Measurements from ENCODE around the gene USF2. TPM values are rescaled to one million over a fixed set of nuclear protein-coding genes. Genes with fewer than 3 reads are reported as not detected.

The USF2 gene
- total RNA-seq, 1 donor from 2014 or later: 132 TPM

- no peaks in the 10 kb centered on the region for H3K4me1 Mint-ChIP-seq (ENCODE audit: low read depth, unreplicated experiment)
- TF ChIP-seq CTCF (IDR thresholded peaks at IDR 0.05; ENCODE audit: partially characterized antibody, unreplicated experiment): no peak
- no peak overlapping the region for H3K4me3 Mint-ChIP-seq (ENCODE audit: unreplicated experiment)
- H3K27ac Mint-ChIP-seq (ENCODE audit: unreplicated experiment): no peak overlapping the region
- H3K27me3 Mint-ChIP-seq (ENCODE audit: unreplicated experiment): peaks cover 5% of the 10 kb centered on the region
- no peak for DNase-seq
- H3K36me3 Mint-ChIP-seq (ENCODE audit: unreplicated experiment): no peaks in the 10 kb centered on the region
- peaks cover 4% of the 10 kb centered on the region for H3K9me3 Mint-ChIP-seq (ENCODE audit: unreplicated experiment)
These were observed 12.2 kb upstream of the USF2 start for GRCh38 chr19:35256566-35256965.

- no peak for TF ChIP-seq CTCF (IDR thresholded peaks at IDR 0.05; ENCODE audit: partially characterized antibody, unreplicated experiment)
- H3K4me3 Mint-ChIP-seq (ENCODE audit: unreplicated experiment): no peak overlapping the region
- H3K4me1 Mint-ChIP-seq (ENCODE audit: low read depth, unreplicated experiment): no peaks in the 10 kb centered on the region
- peaks cover 5% of the 10 kb centered on the region for H3K27me3 Mint-ChIP-seq (ENCODE audit: unreplicated experiment)
- H3K9me3 Mint-ChIP-seq (ENCODE audit: unreplicated experiment): peaks cover 4% of the 10 kb centered on the region
- no peak overlapping the region for H3K27ac Mint-ChIP-seq (ENCODE audit: unreplicated experiment)
- H3K36me3 Mint-ChIP-seq (ENCODE audit: unreplicated experiment): no peaks in the 10 kb centered on the region
- DNase-seq: no peak
These were observed 11.7 kb upstream of the USF2 start for GRCh38 chr19:35257113-35257461.

- no peak for DNase-seq
- Mint-ChIP-seq H3K4me3 (ENCODE audit: unreplicated experiment) (no peak overlapping the region), H3K4me1 (ENCODE audit: low read depth, unreplicated experiment) (peaks cover 16% of the 10 kb centered on the region), H3K9me3 (ENCODE audit: unreplicated experiment) (peaks cover 9% of the 10 kb centered on the region), H3K36me3 (ENCODE audit: unreplicated experiment) (no peaks in the 10 kb centered on the region), H3K27ac (ENCODE audit: unreplicated experiment) (peak overlapping the region; percentile 52), H3K27me3 (ENCODE audit: unreplicated experiment) (peaks cover 13% of the 10 kb centered on the region)
- no peak for TF ChIP-seq CTCF (IDR thresholded peaks at IDR 0.05; ENCODE audit: partially characterized antibody, unreplicated experiment)
These were observed 8.0 kb upstream of the USF2 start for GRCh38 chr19:35260694-35261304.

GRCh38 chr19:35261356-35262100 lies 7.2 kb upstream of the USF2 start:
- Mint-ChIP-seq H3K4me3 (ENCODE audit: unreplicated experiment) (no peak overlapping the region), H3K4me1 (ENCODE audit: low read depth, unreplicated experiment) (peaks cover 19% of the 10 kb centered on the region), H3K27ac (ENCODE audit: unreplicated experiment) (no peak overlapping the region)

More at GRCh38 chr19:35261356-35262100, 7.2 kb upstream of the USF2 start:
- H3K27me3 Mint-ChIP-seq (ENCODE audit: unreplicated experiment): peaks cover 11% of the 10 kb centered on the region
- H3K36me3 Mint-ChIP-seq (ENCODE audit: unreplicated experiment): no peaks in the 10 kb centered on the region
- H3K9me3 Mint-ChIP-seq (ENCODE audit: unreplicated experiment): peaks cover 11% of the 10 kb centered on the region
- no peak for DNase-seq
- TF ChIP-seq CTCF (IDR thresholded peaks at IDR 0.05; ENCODE audit: partially characterized antibody, unreplicated experiment): no peak
